ENCODE measurements around the gene RPLP2.

The RPLP2 gene

DNA sequence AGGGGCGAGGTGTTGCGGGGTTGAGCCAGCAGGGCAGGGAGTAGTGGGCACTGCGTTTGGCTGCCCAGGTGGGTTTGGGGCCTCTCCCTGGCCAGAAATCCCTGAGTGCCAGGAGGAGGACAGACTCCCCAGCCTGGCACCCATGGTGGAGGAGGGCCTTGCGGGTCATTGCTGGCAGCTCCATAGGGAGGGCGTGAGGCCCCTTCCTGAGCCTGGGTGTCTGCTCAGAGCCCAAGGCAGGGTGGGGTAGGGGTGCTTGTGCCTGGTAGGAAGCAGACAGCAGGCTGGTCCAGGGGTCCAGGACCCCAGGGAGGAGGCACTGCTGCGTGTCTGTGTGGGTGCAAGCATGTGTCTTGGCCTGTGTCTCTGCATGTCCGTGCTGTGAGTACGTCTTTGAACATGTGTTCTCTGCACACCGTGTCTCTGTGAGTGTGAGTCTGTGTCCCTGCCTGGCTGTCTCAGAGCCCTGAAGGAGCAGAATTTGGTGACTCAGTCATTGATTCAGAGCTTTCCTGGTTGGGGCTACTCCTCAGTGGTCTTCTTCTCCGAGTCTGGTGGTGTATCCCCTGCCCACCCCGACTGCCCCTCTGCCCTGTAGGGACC is 36.8 kb downstream of the RPLP2 start:
- H3K9me3 Mint-ChIP-seq = no peaks in the 10 kb centered on the region
- no peak for ATAC-seq
- DNase-seq = no peak
- H3K27me3 Mint-ChIP-seq = peaks cover 11% of the 10 kb centered on the region
- no peak overlapping the region for H3K27ac Mint-ChIP-seq
- H3K36me3 Mint-ChIP-seq (ENCODE audit: low read depth) = no peaks in the 10 kb centered on the region
- H3K4me3 Mint-ChIP-seq = no peak overlapping the region
- H3K4me1 Mint-ChIP-seq = peaks cover 18% of the 10 kb centered on the region

DNA sequence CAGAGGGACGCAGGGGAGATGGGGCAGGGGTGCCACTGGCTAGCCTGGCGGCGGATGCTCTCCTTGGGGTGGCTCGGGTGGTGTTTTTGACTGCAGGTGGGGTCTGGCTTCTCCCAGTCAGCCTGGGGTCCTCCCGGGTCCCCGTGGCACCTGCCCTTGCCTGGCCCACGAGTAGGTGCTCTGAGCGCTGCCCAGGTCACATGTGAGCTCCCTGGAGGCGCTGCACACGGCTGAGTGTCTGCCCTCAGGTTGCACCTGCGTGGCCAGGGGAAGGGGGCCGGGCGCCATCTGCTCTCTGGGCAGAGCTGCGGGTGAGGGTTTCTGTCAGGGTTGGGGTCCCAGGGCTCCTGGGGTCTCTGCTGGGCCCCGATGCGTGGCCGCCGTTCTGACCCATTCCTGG is 38.1 kb downstream of the RPLP2 start:
- ATAC-seq = no peak
- no peaks in the 10 kb centered on the region for H3K36me3 Mint-ChIP-seq (ENCODE audit: low read depth)
- no peak overlapping the region for H3K4me3 Mint-ChIP-seq
- H3K27me3 Mint-ChIP-seq = peaks cover 11% of the 10 kb centered on the region
- H3K9me3 Mint-ChIP-seq = no peaks in the 10 kb centered on the region
- DNase-seq = no peak
- peaks cover 18% of the 10 kb centered on the region for H3K4me1 Mint-ChIP-seq
- H3K27ac Mint-ChIP-seq = no peak overlapping the region

DNA sequence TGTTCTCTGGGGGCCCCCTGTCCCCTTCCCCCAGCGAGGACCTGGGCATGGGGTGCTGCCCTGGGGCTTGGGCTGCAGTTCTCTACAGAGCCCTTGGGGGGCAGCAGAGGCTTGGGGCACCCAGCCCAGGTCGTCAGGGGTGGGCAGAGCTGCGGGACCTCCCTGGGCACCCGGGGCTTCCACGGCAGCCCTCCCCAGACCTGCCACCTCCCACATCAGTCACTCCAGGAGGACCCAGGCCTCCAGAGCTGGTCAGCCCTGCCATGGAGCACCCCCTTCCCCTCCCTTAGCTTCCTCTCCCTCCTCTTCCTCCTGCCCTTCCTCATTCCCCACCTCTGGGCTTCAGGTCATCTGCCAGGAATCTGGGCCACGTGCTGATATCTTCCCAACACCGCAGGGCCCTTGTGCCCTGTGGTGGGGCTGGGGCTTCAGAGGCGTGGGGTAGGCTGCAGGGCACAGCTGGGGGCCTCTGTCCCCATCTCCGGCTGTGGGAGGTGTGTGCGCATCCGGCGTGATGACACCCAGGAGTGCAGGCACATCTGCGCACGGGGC is 38.7 kb downstream of the RPLP2 start:
- Mint-ChIP-seq H3K4me1 (peaks cover 16% of the 10 kb centered on the region), H3K27ac (no peak overlapping the region), H3K9me3 (no peaks in the 10 kb centered on the region), H3K27me3 (peaks cover 11% of the 10 kb centered on the region), H3K4me3 (no peak overlapping the region), H3K36me3 (ENCODE audit: low read depth) (no peaks in the 10 kb centered on the region)
- peak; percentile 78 for DNase-seq
- ATAC-seq = peak; percentile 52

DNA sequence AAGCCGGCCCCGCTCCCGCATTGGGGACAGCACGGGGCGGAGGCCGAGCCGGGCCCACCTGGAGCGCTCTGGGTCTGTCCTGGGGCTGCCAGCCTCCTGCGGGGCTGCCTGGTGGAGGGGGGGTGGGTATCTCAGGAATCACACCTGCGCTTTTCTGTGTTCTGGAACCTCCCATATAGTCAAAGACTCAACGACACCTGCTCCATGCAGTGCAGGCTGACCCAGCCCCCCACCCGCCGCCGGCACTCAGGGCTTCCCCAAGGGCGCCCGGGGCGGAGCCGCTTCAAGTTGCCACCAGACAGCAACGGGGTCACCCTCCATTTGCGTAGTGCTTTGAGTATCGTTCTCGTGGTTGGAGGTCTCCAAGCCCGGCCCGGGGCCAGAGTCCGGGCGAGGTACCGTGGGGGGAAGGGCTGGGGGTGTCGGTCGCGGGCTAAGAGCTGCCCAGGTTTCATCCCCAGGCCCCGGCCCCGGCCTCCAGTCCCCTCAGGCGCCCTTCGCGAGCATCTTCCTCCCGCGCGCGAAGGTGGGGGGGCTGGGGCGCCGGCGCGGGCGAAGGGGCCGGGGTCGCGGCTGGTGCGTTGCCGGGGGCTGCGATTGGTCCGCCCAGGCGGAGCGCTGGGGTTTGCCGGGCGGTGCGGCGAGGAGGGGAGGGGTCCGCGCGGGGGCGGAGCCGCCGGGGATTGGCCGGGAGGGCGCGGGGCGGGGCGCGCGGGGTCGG is 39.5 kb downstream of the RPLP2 start:
- ATAC-seq = no peak
- peak overlapping the region; percentile 57 for H3K4me3 Mint-ChIP-seq
- H3K27me3 Mint-ChIP-seq = peaks cover 8% of the 10 kb centered on the region
- H3K9me3 Mint-ChIP-seq = no peaks in the 10 kb centered on the region
- no peak for DNase-seq
- H3K36me3 Mint-ChIP-seq (ENCODE audit: low read depth) = no peaks in the 10 kb centered on the region
- no peak overlapping the region for H3K27ac Mint-ChIP-seq
- peaks cover 9% of the 10 kb centered on the region for H3K4me1 Mint-ChIP-seq

DNA sequence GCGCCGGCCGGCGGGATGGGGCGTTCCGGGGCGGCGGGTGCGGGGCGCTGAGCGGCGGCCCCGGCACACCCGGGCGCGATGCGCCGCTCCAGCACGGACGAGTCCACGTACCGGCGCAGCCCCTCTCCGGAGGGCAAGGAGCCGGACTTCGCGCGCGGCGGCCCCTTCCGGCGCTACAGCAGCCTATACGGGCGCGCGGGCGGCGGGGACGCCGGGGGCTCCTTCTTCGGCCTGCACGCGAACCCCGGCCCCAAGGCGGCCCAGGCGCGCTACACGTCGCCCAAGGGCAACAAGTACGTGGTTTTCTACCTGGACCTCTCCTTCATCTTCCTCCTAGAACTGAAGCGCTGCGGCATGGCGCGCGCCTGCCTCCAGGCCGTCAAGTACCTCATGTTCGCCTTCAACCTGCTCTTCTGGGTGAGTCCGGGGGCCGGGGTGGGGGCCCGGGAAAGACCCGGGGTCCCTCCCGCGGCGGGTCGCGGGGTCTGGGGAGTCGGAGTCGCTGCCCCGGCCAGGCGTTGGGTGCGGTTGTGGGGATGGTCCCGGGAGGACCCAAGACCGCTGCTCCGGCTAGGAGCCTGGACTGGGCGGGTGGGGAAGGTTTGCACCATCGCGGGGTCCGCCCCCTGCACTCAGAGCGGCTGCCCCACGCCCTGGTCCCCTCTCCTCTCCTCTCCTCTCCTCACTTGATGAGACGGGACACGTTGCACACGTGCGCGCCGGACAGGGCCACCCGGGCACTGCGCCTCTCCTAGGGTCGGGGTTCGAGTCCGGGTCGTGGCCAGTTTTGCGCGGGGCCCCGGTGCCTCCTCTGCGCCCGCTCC is 40.4 kb downstream of the RPLP2 start:
- Mint-ChIP-seq H3K27ac (no peak overlapping the region), H3K4me3 (peak overlapping the region; percentile 29)

DNA sequence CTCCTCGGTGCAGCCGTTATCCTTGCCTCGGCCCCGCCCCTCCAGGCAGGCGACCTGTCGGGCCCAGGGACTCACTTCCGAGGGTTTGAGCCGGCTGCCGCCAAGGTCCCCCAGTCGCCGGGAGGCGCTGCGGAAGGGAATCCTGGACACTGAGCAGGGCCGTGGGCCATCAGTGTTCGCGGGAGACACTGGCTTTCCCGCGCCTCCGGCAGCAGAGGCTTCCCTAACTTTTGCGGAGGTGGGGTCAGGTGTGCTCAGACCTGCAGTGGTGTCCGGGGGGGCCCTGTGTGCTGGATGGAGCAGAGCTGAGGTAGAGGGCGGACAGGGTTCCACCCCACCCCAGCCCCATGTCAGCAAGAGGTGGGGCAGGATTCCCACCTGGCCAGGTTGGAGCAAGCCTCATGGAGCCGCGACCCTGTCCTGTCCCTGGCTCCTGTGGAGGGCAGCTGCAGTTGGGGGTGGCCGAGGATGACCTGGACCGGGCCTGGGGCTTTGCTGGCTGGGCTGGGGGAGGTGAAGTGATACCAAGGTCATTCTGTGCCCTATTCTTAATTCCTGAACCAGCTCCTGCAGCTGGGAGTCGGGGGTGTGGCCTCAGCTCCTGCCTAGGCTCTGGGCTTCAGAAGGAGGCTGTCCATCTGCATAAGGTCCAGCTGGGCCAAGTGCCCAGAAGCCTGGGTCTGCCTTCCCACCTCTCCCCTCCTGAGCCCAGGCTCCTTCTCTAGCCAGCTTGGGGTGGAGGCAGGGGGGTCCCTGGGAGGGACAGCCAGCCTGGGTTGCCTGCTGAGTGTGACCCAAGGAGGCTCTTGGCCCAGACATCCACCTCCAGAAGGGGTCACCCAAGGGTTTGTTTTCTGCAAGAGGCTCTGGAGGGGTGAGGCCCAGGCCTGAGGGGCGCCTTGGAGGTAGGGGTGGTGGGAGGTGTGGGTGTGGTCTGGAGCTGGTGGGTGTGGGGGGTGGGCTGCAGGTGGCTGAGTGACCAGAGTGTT is 41.3 kb downstream of the RPLP2 start:
- Mint-ChIP-seq H3K4me3 (no peak overlapping the region), H3K4me1 (peaks cover 4% of the 10 kb centered on the region), H3K27ac (no peak overlapping the region), H3K9me3 (no peaks in the 10 kb centered on the region), H3K36me3 (ENCODE audit: low read depth) (no peaks in the 10 kb centered on the region), H3K27me3 (peaks cover 8% of the 10 kb centered on the region)
- no peak for DNase-seq
- no peak for ATAC-seq

More for the DNA sequence above, 40.4 kb downstream of the RPLP2 start:
- no peaks in the 10 kb centered on the region for H3K9me3 Mint-ChIP-seq
- ATAC-seq = no peak
- DNase-seq = no peak
- H3K36me3 Mint-ChIP-seq (ENCODE audit: low read depth) = no peaks in the 10 kb centered on the region
- peaks cover 8% of the 10 kb centered on the region for H3K27me3 Mint-ChIP-seq
- peaks cover 4% of the 10 kb centered on the region for H3K4me1 Mint-ChIP-seq

DNA sequence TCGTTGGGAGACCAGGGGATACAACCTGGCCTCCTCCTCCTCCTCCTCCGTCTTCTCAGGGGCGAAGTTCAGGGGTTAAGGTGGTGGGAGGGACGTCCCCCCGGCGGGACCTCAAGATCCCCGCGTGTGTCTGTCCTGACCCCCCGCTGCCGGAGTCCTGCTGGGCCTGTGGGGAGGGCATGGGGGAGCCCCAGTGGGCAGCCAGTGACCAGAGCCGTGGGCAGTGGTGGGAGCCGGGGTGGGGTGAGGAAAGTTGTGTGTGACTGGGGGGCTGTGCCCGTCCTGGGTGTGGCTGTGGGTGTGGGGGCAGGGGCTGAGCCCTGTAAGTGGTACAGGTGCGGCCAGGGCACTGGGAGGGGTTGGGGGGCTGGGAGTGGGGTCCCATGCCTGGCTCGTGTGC is 43.0 kb downstream of the RPLP2 start:
- peaks cover 4% of the 10 kb centered on the region for H3K4me1 Mint-ChIP-seq
- H3K27me3 Mint-ChIP-seq = peaks cover 8% of the 10 kb centered on the region
- no peak for ATAC-seq
- H3K4me3 Mint-ChIP-seq = no peak overlapping the region
- H3K9me3 Mint-ChIP-seq = no peaks in the 10 kb centered on the region
- no peak for DNase-seq
- no peaks in the 10 kb centered on the region for H3K36me3 Mint-ChIP-seq (ENCODE audit: low read depth)
- no peak overlapping the region for H3K27ac Mint-ChIP-seq

DNA sequence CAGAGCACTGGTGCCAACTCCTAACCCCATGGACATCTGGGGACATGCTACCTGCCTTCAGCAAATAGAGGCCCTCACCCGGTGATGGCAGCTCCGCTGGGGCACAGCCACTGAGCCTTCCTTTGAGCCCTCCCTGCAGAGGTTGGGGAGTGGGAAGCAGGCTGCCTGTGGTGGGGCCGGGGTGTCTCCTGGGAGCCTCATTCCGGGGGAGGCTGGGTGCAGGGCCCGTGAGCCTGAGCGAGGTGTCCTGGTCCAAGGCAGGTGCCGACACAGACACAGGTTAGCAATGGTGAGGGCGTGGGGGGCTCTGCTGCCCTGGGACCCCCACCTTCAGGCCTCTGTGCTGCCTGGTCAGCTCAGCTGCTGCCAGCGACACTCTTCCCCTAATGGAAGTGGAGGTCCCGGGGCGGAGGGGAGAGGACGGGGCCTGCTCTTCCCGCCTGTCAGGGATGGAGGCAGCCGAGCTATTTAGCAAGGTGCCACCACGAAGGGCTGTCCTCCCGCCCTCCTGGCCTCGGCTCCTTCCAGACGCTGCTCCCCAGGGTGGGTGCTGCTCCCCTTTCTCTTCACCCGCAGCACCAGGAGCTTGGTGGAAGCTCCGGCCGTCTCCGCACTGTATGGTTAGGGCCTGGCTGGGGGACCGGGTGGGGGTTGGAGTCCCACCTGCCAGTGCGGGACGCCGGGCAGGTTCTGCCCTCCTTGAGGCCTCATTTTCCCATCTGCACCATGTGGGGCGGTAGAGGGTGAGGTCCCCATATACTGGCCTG is 44.1 kb downstream of the RPLP2 start:
- DNase-seq (no peak), ATAC-seq (no peak)
- Mint-ChIP-seq H3K27ac (no peak overlapping the region), H3K27me3 (peaks cover 4% of the 10 kb centered on the region), H3K36me3 (ENCODE audit: low read depth) (no peaks in the 10 kb centered on the region), H3K4me3 (no peak overlapping the region), H3K9me3 (no peaks in the 10 kb centered on the region), H3K4me1 (no peaks in the 10 kb centered on the region)

DNA sequence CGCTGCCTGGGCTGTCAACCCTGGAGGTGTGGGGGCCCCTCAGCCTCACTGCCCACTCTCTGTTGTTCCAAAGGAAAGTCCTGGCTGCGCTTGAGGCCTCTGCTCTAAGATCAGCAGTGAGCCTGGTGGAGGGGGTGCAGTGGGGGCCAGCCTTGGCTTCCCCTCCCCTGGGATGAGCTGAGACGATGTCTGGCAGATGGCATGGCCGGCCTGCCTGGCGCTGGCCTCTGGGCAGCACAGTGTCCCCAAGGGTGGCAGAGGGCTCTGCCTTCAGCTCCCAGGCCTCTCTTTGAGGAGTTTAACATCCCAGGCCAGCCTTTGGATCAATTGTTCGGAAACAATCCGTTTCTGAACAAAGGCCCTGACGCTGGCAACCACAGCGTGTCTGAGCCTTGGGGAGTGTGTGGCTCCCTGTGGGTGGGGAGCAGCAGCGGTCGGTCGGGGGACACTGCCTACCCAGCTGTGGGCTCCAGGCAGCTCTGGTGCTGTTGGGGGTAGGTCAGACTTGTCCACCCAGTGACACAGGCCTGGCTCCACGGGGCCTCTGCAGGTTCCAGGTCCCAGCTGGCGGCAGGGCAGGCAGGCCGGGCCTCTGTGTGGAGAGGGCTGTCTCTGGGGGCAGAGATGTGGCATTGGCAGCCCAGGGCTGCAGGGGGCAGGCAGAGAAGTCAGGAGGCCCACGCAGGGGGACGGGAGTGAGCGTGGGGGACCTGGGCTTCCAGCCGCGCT is 45.0 kb downstream of the RPLP2 start:
- H3K27ac Mint-ChIP-seq = no peak overlapping the region
- ATAC-seq (no peak), DNase-seq (no peak)
- no peaks in the 10 kb centered on the region for H3K36me3 Mint-ChIP-seq (ENCODE audit: low read depth)
- no peak overlapping the region for H3K4me3 Mint-ChIP-seq
- H3K9me3 Mint-ChIP-seq = no peaks in the 10 kb centered on the region
- H3K27me3 Mint-ChIP-seq = peaks cover 2% of the 10 kb centered on the region
- H3K4me1 Mint-ChIP-seq = no peaks in the 10 kb centered on the region

DNA sequence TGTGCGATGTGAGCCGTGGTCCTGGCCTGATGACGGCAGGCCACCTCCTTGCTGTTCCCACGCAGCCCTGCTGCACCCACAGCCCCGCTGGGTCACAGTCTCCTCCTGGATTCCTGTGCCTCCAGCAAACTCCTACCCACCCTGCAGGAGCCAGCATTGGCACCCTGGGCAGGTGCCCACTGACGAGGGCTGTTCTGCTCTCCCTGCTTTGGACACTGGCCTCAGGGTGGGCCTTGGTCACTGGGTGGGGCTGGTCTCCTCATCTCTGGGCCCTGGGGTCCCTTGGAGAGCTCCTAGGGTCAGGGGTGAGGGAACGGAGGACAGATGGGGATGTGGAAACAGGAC is 45.5 kb downstream of the RPLP2 start:
- Mint-ChIP-seq H3K27ac (no peak overlapping the region), H3K4me3 (no peak overlapping the region), H3K27me3 (no peaks in the 10 kb centered on the region), H3K4me1 (no peaks in the 10 kb centered on the region), H3K9me3 (no peaks in the 10 kb centered on the region), H3K36me3 (ENCODE audit: low read depth) (no peaks in the 10 kb centered on the region)
- no peak for DNase-seq
- ATAC-seq = no peak

DNA sequence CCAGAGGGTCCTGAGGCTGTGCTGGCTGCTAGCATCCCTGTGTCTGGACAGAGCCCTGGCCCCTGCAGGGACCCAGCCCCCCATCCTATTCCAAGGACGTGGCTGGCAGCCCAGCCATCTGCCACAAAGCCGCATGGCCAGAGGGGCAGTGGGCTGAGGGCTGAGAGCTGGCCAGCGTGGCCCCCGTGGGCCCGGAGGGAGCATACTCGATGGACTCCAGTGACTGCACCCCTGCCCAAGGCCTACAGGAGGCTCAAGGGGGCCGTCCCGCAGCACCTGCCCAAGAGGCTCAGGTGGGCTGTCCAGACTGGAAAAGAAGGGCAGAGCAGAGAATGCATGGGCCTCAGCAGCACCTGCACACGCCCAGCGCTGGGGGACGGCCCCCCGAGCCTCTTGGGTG is 46.0 kb downstream of the RPLP2 start:
- Mint-ChIP-seq H3K9me3 (no peaks in the 10 kb centered on the region), H3K36me3 (ENCODE audit: low read depth) (no peaks in the 10 kb centered on the region), H3K4me1 (no peaks in the 10 kb centered on the region), H3K27me3 (no peaks in the 10 kb centered on the region), H3K27ac (no peak overlapping the region), H3K4me3 (no peak overlapping the region)
- DNase-seq = no peak
- ATAC-seq = no peak

DNA sequence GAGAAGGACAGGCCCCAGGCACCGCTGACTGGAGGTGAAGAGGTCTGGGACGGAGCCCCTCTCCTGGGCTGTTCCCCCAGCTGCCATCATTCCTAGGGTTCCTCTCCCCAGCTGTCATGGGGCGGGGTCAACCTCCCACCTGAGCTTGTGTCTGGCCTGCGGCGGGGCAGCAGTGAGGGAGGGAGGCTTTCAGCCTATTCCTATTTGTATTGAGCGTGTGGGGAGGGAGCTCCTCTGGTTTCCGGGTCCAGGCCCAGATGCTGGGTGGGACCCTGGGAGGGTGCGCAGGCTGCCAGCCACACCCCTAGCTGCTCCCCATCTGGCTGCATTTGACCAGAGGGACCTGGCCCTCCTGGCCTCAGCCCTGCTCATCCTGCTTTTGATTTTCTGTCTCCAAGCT is 46.6 kb downstream of the RPLP2 start:
- Mint-ChIP-seq H3K4me1 (no peaks in the 10 kb centered on the region), H3K36me3 (ENCODE audit: low read depth) (no peaks in the 10 kb centered on the region), H3K9me3 (no peaks in the 10 kb centered on the region), H3K4me3 (no peak overlapping the region), H3K27me3 (no peaks in the 10 kb centered on the region), H3K27ac (no peak overlapping the region)
- ATAC-seq = no peak
- no peak for DNase-seq
